NCI-H1694 (cell line): ENCODE data around the gene FOXD4L6.
"Not testable (repeated sequence)": the region's sequence is repeated elsewhere in the genome, so short reads cannot be mapped to it uniquely, and the experiment has no call there.

ENCODE experiments used
- DNase-seq: peaks from one replicate; lab custom pipeline; 2025; lab: John Stamatoyannopoulos, UW

Gene FOXD4L6

GRCh38 chr9:41128581-41128980 lies at the start of gene FOXD4L6:
FOXD4L6 (minus strand) TSS chr9:41128681; CDS start chr9:41128383, 298 bp downstream.
- DNase-seq, result not testable (repeated sequence)

- not testable (repeated sequence) for DNase-seq
Observed at GRCh38 chr9:41174994-41175393, 46.5 kb upstream of the FOXD4L6 start.

- not testable (repeated sequence) for DNase-seq
Observed at GRCh38 chr9:41150116-41150515, 21.6 kb upstream of the FOXD4L6 start.

- not testable (repeated sequence) for DNase-seq
Observed at GRCh38 chr9:41141878-41142277, 13.4 kb upstream of the FOXD4L6 start.

- DNase-seq, result not testable (repeated sequence)
Observed at GRCh38 chr9:41126746-41127446, 1.6 kb downstream of the FOXD4L6 start.

GRCh38 chr9:41125936-41126335 lies 2.5 kb downstream of the FOXD4L6 start:
- not testable (repeated sequence) for DNase-seq

GRCh38 chr9:41125109-41125658 lies 3.3 kb downstream of the FOXD4L6 start:
- DNase-seq, result not testable (repeated sequence)

- DNase-seq, result not testable (repeated sequence)
Observed at GRCh38 chr9:41124250-41125108, 4.0 kb downstream of the FOXD4L6 start.

GRCh38 chr9:41123812-41124211 lies 4.7 kb downstream of the FOXD4L6 start:
- DNase-seq, result not testable (repeated sequence)

- DNase-seq, result not testable (repeated sequence)
Observed at GRCh38 chr9:41123396-41123795, 5.1 kb downstream of the FOXD4L6 start.

GRCh38 chr9:41120696-41121095 lies 7.8 kb downstream of the FOXD4L6 start:
- not testable (repeated sequence) for DNase-seq

GRCh38 chr9:41119719-41120118 lies 8.8 kb downstream of the FOXD4L6 start:
- DNase-seq, result not testable (repeated sequence)

- DNase-seq, result not testable (repeated sequence)
Observed at GRCh38 chr9:41119311-41119710, 9.2 kb downstream of the FOXD4L6 start.

- DNase-seq, result not testable (repeated sequence)
Observed at GRCh38 chr9:41113348-41113747, 15.1 kb downstream of the FOXD4L6 start.

- DNase-seq, result not testable (repeated sequence)
Observed at GRCh38 chr9:41111414-41111813, 17.1 kb downstream of the FOXD4L6 start.

- not testable (repeated sequence) for DNase-seq
Observed at GRCh38 chr9:41110913-41111312, 17.6 kb downstream of the FOXD4L6 start.

GRCh38 chr9:41109253-41109652 lies 19.2 kb downstream of the FOXD4L6 start:
- not testable (repeated sequence) for DNase-seq

GRCh38 chr9:41108816-41109215 lies 19.7 kb downstream of the FOXD4L6 start:
- not testable (repeated sequence) for DNase-seq

- not testable (repeated sequence) for DNase-seq
Observed at GRCh38 chr9:41106472-41107116, 21.9 kb downstream of the FOXD4L6 start.

GRCh38 chr9:41105557-41106253 lies 22.8 kb downstream of the FOXD4L6 start:
- DNase-seq, result not testable (repeated sequence)

GRCh38 chr9:41104542-41104941 lies 23.9 kb downstream of the FOXD4L6 start:
- DNase-seq, result not testable (repeated sequence)
